Suprapubic skin (tissue), 3 donors: ENCODE data around the gene DOK6.

Experiments used
- CTCF ChIP-seq, 2 donors: fragments of 200-600 bp in 1 of 2; fragments of 450-650 bp in 1 of 2; sonication (generic) in 1 of 2; IDR thresholded peaks; one replicate each; pipeline ENCODE4 v1.5.1; 2016 to 2019; ENCODE audit warnings: antibody characterized with exemption in 2 of 2, mild to moderate bottlenecking in 1 of 2, moderate library complexity in 1 of 2
- POLR2A ChIP-seq, 2 donors: fragments of 450-650 bp; IDR thresholded peaks; one replicate each; pipeline ENCODE4 v1.6.1; 2017; ENCODE audit warnings: antibody characterized with exemption in 2 of 2, mild to moderate bottlenecking in 2 of 2, moderate library complexity in 2 of 2

DNA sequence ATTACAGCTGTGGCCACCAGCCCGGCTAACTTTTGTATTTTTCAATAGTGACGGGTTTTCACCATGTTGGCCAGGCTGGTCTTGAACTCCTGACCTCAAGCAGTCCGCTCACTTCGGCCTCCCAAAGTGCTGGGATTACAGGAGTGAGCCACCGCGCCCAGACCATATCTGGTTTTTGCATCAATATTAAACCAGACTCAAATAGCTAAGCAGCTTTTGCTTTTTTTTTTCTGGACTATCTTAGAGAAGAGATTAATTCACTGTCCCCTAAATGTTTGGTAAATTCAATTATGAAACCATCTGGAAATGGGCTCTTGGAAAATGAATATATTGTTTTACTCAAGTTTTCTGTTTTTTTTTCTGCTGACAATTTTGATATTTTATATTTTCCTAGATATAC, 183.7 kb downstream of the DOK6 start:
- no peak for TF ChIP-seq CTCF (IDR thresholded peaks at IDR 0.05)
- no peak for TF ChIP-seq POLR2A (IDR thresholded peaks at IDR 0.05)
